GM06990 (cell line): ENCODE data around the gene PPT1.

Experiments used
- DNase-seq: peaks from one replicate; pipeline ENCODE4 v3.0.0-alpha.2; 2011; ENCODE audit not compliant: insufficient read length; ENCODE audit errors: extremely low read depth
- H3K27me3 ChIP-seq: replicated peaks from 2 replicates; pipeline ENCODE4 v1.6.0; 2011; ENCODE audit warnings: low read length; ENCODE audit not compliant: control insufficient read depth, insufficient read depth
- H3K36me3 ChIP-seq: 2 replicates; pipeline ENCODE4 v1.5.1; 2011; ENCODE audit warnings: low read length; ENCODE audit not compliant: control insufficient read depth, insufficient read depth
- H3K4me3 ChIP-seq: replicated peaks from 2 replicates; pipeline ENCODE4 v1.5.1; 2011; ENCODE audit warnings: low read depth, mild to moderate bottlenecking, control low read depth, low read length
- TF ChIP-seq, protein P1 (sequence below): IDR thresholded peaks from 2 replicates; pipeline ENCODE4 v1.5.1; 2011; ENCODE audit warnings: low read length, control low read depth, mild to moderate bottlenecking, inconsistent platforms; ENCODE audit not compliant: insufficient read depth, poor library complexity, severe bottlenecking

Gene PPT1

DNA sequence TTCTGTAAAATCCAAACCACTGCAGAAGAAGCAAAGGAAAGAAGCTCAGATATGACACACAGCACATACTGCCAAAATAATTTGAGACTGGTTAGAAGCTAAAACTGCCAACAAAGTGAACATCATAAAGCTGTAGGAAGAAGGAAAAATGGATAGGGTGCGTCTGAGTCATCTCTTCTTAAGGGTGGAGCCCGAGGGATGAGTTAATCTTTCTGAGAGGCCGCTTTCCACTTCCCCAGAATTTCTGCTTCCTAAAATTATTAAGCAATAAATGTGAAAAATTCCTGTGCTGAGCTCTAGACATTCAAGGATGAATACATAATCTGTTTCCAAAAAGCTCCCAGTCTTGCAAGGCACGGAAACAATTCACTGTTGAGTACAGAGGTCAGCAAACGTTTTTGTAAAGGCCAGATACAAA, 20.1 kb downstream of the PPT1 start:
- DNase-seq: no peak
- peaks cover 12% of the 10 kb centered on the region for H3K36me3 ChIP-seq

DNA sequence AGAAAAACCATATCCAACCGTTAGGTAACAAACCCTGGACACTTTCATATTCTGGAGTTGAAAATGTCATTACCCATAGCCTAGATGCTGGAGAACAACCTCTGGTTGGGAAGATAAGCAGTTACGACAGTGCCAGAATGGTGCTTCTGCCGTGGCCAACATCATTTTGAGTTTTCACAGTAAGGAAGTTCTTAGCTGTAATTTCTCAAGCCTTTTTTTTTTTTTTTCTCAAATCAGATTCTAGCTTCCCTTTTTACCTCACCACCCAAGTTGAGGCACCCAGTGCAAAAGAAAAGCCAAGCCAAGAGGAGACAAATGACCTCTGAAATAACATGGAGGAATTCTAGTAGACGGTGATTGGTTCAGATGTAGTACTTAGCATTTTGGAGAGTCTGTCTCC, 21.8 kb downstream of the PPT1 start:
- DNase-seq: no peak
- H3K27me3 ChIP-seq: no peaks in the 10 kb centered on the region
- H3K36me3 ChIP-seq: peaks cover 17% of the 10 kb centered on the region
- no peak overlapping the region for H3K4me3 ChIP-seq
- TF ChIP-seq, protein P1, sequence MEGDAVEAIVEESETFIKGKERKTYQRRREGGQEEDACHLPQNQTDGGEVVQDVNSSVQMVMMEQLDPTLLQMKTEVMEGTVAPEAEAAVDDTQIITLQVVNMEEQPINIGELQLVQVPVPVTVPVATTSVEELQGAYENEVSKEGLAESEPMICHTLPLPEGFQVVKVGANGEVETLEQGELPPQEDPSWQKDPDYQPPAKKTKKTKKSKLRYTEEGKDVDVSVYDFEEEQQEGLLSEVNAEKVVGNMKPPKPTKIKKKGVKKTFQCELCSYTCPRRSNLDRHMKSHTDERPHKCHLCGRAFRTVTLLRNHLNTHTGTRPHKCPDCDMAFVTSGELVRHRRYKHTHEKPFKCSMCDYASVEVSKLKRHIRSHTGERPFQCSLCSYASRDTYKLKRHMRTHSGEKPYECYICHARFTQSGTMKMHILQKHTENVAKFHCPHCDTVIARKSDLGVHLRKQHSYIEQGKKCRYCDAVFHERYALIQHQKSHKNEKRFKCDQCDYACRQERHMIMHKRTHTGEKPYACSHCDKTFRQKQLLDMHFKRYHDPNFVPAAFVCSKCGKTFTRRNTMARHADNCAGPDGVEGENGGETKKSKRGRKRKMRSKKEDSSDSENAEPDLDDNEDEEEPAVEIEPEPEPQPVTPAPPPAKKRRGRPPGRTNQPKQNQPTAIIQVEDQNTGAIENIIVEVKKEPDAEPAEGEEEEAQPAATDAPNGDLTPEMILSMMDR: no peak

More for the DNA sequence above, 20.1 kb downstream of the PPT1 start:
- Histone ChIP-seq H3K4me3 (no peak overlapping the region), H3K27me3 (no peaks in the 10 kb centered on the region)
- TF ChIP-seq, protein P1: no peak

DNA sequence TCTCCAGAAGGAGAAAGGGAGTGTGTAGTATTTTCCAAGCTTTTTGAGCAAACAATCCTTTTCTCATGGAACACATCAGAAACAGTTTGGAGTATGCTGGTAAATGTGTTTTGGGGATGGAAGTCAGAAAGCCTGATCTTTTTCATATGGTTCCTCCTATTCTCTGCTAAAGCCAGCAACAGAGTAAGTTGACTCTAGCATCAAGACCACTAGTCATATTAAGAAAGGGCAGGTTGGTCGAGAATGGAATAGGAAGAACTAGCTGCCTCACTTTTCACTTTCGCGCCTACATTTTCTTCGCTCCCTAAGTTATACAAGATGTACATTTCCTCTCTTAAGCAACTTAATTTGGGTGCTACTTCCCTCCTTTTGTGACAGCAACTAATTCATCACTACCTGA, 24.0 kb downstream of the PPT1 start:
- Histone ChIP-seq H3K4me3 (no peak overlapping the region), H3K36me3 (peaks cover 25% of the 10 kb centered on the region), H3K27me3 (no peaks in the 10 kb centered on the region)
- DNase-seq: no peak
- TF ChIP-seq, protein P1: no peak

DNA sequence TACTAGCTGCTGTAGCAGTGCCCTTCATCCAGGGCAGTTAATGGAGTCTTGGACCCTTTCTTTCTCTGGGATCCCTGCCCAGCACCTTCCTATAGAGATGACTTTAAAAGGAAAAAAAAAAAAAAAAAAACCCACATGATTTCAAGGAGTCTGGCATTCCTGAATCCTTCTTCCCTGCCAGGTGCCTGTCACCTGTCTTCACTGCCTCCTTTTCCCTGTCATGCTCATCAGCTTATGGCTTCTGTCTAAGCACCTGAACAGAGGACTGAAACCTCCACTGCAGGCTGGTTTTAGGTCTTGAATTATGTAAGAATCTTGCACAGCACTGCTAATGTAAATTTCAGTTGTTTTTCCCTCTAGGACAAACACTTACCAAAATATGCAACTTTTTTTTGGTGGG, 24.9 kb downstream of the PPT1 start:
- DNase-seq: no peak
- no peak overlapping the region for H3K4me3 ChIP-seq
- peaks cover 33% of the 10 kb centered on the region for H3K36me3 ChIP-seq
- no peaks in the 10 kb centered on the region for H3K27me3 ChIP-seq
- TF ChIP-seq, protein P1: no peak

DNA sequence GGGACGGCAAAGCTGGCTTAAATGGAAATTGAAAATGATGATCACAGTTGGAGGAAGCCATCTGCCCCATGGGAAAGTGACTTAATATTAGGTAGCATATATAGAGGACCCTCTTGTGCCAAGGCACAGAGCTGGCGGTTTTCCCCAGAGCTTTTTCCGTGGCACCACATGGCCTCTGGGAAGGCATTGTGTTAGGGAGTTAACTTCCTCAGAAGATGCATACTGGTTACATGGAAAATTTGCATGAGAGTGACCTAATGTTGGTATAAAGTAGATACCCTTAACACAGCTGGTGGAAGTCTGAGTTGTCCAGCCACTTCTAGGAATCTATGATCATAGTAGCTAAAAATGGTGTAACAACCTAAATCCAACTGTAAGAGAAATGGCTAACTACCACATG, 29.2 kb downstream of the PPT1 start:
- Histone ChIP-seq H3K4me3 (no peak overlapping the region), H3K36me3 (peaks cover 47% of the 10 kb centered on the region), H3K27me3 (no peaks in the 10 kb centered on the region)
- TF ChIP-seq, protein P1: no peak
- no peak for DNase-seq

DNA sequence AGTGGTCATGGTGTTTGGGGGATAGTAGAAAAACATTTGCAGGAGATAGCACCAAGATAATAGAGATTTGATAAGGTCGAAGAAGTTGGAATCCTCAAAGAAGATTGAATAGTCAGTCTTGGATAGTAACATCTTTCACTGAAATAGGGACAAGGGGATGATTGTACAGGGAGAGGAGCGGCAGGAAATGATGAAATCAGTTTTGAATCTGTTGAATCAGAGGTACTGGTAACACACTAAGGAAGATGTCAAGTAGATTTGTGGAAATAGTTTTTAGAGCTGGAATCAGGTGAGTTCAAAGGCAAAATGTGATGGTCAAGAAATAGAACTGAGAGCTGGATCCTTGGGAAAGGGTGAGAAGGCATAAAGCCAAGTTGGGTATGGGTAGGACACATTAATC, 30.0 kb downstream of the PPT1 start:
- TF ChIP-seq, protein P1: no peak
- Histone ChIP-seq H3K36me3 (peaks cover 48% of the 10 kb centered on the region), H3K4me3 (no peak overlapping the region), H3K27me3 (no peaks in the 10 kb centered on the region)
- no peak for DNase-seq
